ENCODE data around the gene HECW1. TPM values are rescaled to one million over a fixed set of nuclear protein-coding genes. Genes with fewer than 3 reads are reported as not detected.

Gene HECW1
- total and polyA plus RNA-seq, 2 of the 8 experiments (the other 6 are each of a cell fraction or from before 2014, with no cell fraction given) = 2.9 to 12.7 TPM

DNA sequence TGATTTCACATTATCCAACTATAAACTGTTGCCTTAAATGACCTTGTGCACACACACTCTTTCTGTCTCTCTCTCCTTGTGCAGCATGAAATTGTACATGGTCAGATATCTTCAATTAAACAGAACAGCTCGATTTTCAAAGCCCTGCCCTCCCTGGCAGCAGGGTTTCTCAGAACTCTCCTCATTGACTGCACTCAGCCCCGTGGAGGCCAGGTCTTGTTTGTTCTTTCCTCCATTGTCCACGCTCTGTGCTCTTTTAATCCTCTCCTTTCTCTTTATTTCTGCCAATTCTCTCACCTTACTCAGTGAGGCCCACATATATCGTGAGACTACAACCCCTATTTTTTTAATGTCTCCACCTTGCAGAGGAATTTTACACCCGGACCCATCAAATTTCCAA is 294.5 kb downstream of the HECW1 start:
- no peak overlapping the region for H2BK15ac ChIP-seq (ENCODE audit: low read length)
- H3K9ac ChIP-seq (replicated peaks in 1 of 4; ENCODE audit: extremely low read depth in 1 of 4, low read depth in 3 of 4, low read length in 3 of 4) = no peak overlapping the region
- FAIRE-seq = no peak
- no peak overlapping the region for H3K4ac ChIP-seq (replicated peaks; ENCODE audit: insufficient read length, low read depth, low read length)
- no peaks in the 10 kb centered on the region for H3K79me2 ChIP-seq (ENCODE audit: control insufficient read depth in 1 of 2, insufficient read depth in 2 of 2, low read length in 2 of 2)
- H3K4me2 ChIP-seq (ENCODE audit: insufficient read depth in 1 of 2, low read depth in 2 of 2, low read length in 2 of 2) = no peak overlapping the region
- no peak overlapping the region for H2BK12ac ChIP-seq (ENCODE audit: low read depth, low read length)
- H3K23ac ChIP-seq (ENCODE audit: insufficient read length) = no peak overlapping the region
- no peak overlapping the region for H2AK5ac ChIP-seq (ENCODE audit: low read depth, low read length)
- ChIA-PET CTCF (ENCODE audit: partially characterized antibody) (interaction anchor here (0.6 kb wide), 1 partner anchor 164 kb away, joined by 3 read pairs; no protein-coding TSS in a partner anchor), POLR2A (ENCODE audit: partially characterized antibody) (no interaction called here)
- no peaks in the 10 kb centered on the region for H3K36me3 ChIP-seq (ENCODE audit: control insufficient read depth in 2 of 4, insufficient read depth in 4 of 4, low read length in 3 of 4)
- no peak overlapping the region for H2BK20ac ChIP-seq (ENCODE audit: low read length)
- no peak overlapping the region for H4K8ac ChIP-seq (ENCODE audit: extremely low read depth, insufficient read depth, low read length)
- H2AFZ ChIP-seq (ENCODE audit: low read length) = no peak overlapping the region
- H4K20me1 ChIP-seq (replicated peaks in 1 of 2; ENCODE audit: control insufficient read depth in 1 of 2, insufficient read depth in 2 of 2, low read length in 2 of 2) = no peaks in the 10 kb centered on the region
- no peak overlapping the region for H3K27ac ChIP-seq (ENCODE audit: low read depth, low read length)
- no peaks in the 10 kb centered on the region for H3K79me1 ChIP-seq (ENCODE audit: low read depth, low read length)
- H3K14ac ChIP-seq (ENCODE audit: insufficient read length) = no peak overlapping the region
- H2BK120ac ChIP-seq (replicated peaks; ENCODE audit: low read depth, low read length) = no peak overlapping the region
- no peak overlapping the region for H4K5ac ChIP-seq (ENCODE audit: insufficient read length, low read depth, low read length)
- H3K27me3 ChIP-seq (replicated peaks in 1 of 4; ENCODE audit: control insufficient read depth in 3 of 4, extremely low read depth in 1 of 4, insufficient read depth in 3 of 4, low read length in 3 of 4) = no peaks in the 10 kb centered on the region
- H3K9me3 ChIP-seq (ENCODE audit: insufficient read depth in 2 of 2, low read depth in 1 of 2, low read length in 1 of 2) = no peaks in the 10 kb centered on the region
- DNase-seq (ENCODE audit: low read depth in 1 of 2, low spot score in 2 of 2) = no peak
- no peak overlapping the region for H3K4me3 ChIP-seq (ENCODE audit: extremely low read depth in 1 of 4, insufficient read depth in 2 of 4, low read depth in 3 of 4, low read length in 4 of 4)
- H3K18ac ChIP-seq (ENCODE audit: extremely low read depth, low read length) = 0 out of 2 replicates have a peak overlapping the region, but pooled peaks have one; percentile 11
- no peak overlapping the region for H2BK5ac ChIP-seq (ENCODE audit: low read depth, low read length)
- no peak overlapping the region for H3K56ac ChIP-seq (replicated peaks; ENCODE audit: insufficient read length, low read depth, low read length)
- WGBS, 2 experiments (ENCODE audit: extremely low coverage in 1 of 2, insufficient coverage in 1 of 2, insufficient read length in 1 of 2, insufficient replicate concordance in 2 of 2, low coverage in 1 of 2, low lambda C conversion rate in 2 of 2, missing lambda C conversion rate in 1 of 2) = 79% methylated on average over 5 of the region's 5 CpGs; no CpG with 5 or more reads in 1 of the 2 experiments
- no peaks in the 10 kb centered on the region; the same call in 1 of the 2 replicates for H3K23me2 ChIP-seq (ENCODE audit: low read depth, low read length)
- TF ChIP-seq, protein P1, sequence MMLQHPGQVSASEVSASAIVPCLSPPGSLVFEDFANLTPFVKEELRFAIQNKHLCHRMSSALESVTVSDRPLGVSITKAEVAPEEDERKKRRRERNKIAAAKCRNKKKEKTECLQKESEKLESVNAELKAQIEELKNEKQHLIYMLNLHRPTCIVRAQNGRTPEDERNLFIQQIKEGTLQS (IDR thresholded peaks at IDR 0.05; ENCODE audit: insufficient read depth, low read depth, low read length) = no peak
- no peak overlapping the region for H4K91ac ChIP-seq (replicated peaks; ENCODE audit: insufficient read length, low read length)
- peaks cover 0 to 7% (median 0%) of the 10 kb centered on the region in 4 experiments; a peak in 3 of 7 replicates for H3K4me1 ChIP-seq (replicated peaks in 1 of 4; ENCODE audit: control insufficient read depth in 3 of 4, insufficient read depth in 4 of 4, low read length in 3 of 4)

Measured in H1 (cell line).